GM18867 (cell line): ENCODE results near the gene MYO1H.

Experiments used
- ATAC-seq: cut with Tn5 transposase; IDR thresholded peaks from one replicate; pipeline ENCODE4 v1.9.1; 2021; ENCODE audit warnings: mild to moderate bottlenecking, moderate library complexity; ENCODE audit not compliant: unreplicated experiment

MYO1H gene

GRCh38 chr12:109336593-109336992, 11.1 kb upstream of the MYO1H start:
- ATAC-seq: no peak

- no peak for ATAC-seq
These were observed 4.0 kb upstream of the MYO1H start for GRCh38 chr12:109343677-109344076.

- ATAC-seq: no peak
These were observed 2.3 kb upstream of the MYO1H start for GRCh38 chr12:109345428-109345827.

- ATAC-seq: no peak
These were observed 780 bp upstream of the MYO1H start for GRCh38 chr12:109346920-109347319.

GRCh38 chr12:109352184-109352583, 4.5 kb downstream of the MYO1H start:
- no peak for ATAC-seq

GRCh38 chr12:109356577-109356976, 8.9 kb downstream of the MYO1H start:
- ATAC-seq: no peak

GRCh38 chr12:109357032-109357431, 9.3 kb downstream of the MYO1H start:
- ATAC-seq: no peak

- peak; percentile 89 for ATAC-seq
These were observed 10.6 kb downstream of the MYO1H start for GRCh38 chr12:109358154-109358869.

- no peak for ATAC-seq
These were observed 11.5 kb downstream of the MYO1H start for GRCh38 chr12:109359131-109359690.

GRCh38 chr12:109369831-109370230, 22.1 kb downstream of the MYO1H start:
- no peak for ATAC-seq

GRCh38 chr12:109377139-109377685, 29.5 kb downstream of the MYO1H start:
- no peak for ATAC-seq

- ATAC-seq: no peak
These were observed 30.9 kb downstream of the MYO1H start for GRCh38 chr12:109378569-109378968.

- ATAC-seq: no peak
These were observed 34.3 kb downstream of the MYO1H start for GRCh38 chr12:109382031-109382430.

GRCh38 chr12:109383240-109383639, 35.5 kb downstream of the MYO1H start:
- ATAC-seq: no peak

- ATAC-seq: no peak
These were observed 37.8 kb downstream of the MYO1H start for GRCh38 chr12:109385339-109386058.

- no peak for ATAC-seq
These were observed 38.3 kb downstream of the MYO1H start for GRCh38 chr12:109386059-109386433.

- ATAC-seq: no peak
These were observed 39.9 kb downstream of the MYO1H start for GRCh38 chr12:109387425-109388166.

- no peak for ATAC-seq
These were observed 40.5 kb downstream of the MYO1H start for GRCh38 chr12:109388167-109388563.

GRCh38 chr12:109389146-109389545, 41.4 kb downstream of the MYO1H start:
- no peak for ATAC-seq

GRCh38 chr12:109393437-109394345, 46.0 kb downstream of the MYO1H start:
- ATAC-seq: no peak
